ENCODE measurements around the gene TMEM183A.

- no peak for TF ChIP-seq POLR2AphosphoS5 (IDR thresholded peaks at IDR 0.05; ENCODE audit: low read depth, low read length)
- no peak for TF ChIP-seq SIN3A (IDR thresholded peaks at IDR 0.05; ENCODE audit: borderline replicate concordance, insufficient read depth, low read length)
Measured at GRCh38 chr1:203045821-203046594, 38.8 kb downstream of the TMEM183A start.

Data from PFSK-1 (cell line).